ENCODE measurements around the gene KCNG2. TPM values are rescaled to one million over a fixed set of nuclear protein-coding genes. Genes with fewer than 3 reads are reported as not detected.

Gene KCNG2
- total RNA-seq, 1 donor: under 0.01 TPM

GRCh38 chr18:79796016-79796415 lies 1.7 kb upstream of the KCNG2 start:
- no peak overlapping the region for H3K4me3 ChIP-seq (ENCODE audit: low read depth, low read length)
- no peak for TF ChIP-seq CTCF (IDR thresholded peaks at IDR 0.05; ENCODE audit: insufficient read depth, low read depth, low read length)
- DNase-seq (ENCODE audit: low read depth): no peak

- no peak for DNase-seq (ENCODE audit: low read depth)
- no peak overlapping the region for H3K4me3 ChIP-seq (ENCODE audit: low read depth, low read length)
- no peak for TF ChIP-seq CTCF (IDR thresholded peaks at IDR 0.05; ENCODE audit: insufficient read depth, low read depth, low read length)
Measured at GRCh38 chr18:79796531-79797405, 970 bp upstream of the KCNG2 start.

- no peak for DNase-seq (ENCODE audit: low read depth)
- H3K4me3 ChIP-seq (ENCODE audit: low read depth, low read length): peak overlapping the region; percentile 54
- TF ChIP-seq CTCF (IDR thresholded peaks at IDR 0.05; ENCODE audit: insufficient read depth, low read depth, low read length): no peak
Measured at GRCh38 chr18:79798346-79798998, 734 bp downstream of the KCNG2 start.

- peak; percentile 38 for DNase-seq (ENCODE audit: low read depth)
- no peak for TF ChIP-seq CTCF (IDR thresholded peaks at IDR 0.05; ENCODE audit: insufficient read depth, low read depth, low read length)
- H3K4me3 ChIP-seq (ENCODE audit: low read depth, low read length): peak overlapping the region; percentile 54
Measured at GRCh38 chr18:79798999-79799370, 1.2 kb downstream of the KCNG2 start.

- H3K4me3 ChIP-seq (ENCODE audit: low read depth, low read length): no peak overlapping the region
- TF ChIP-seq CTCF (IDR thresholded peaks at IDR 0.05; ENCODE audit: insufficient read depth, low read depth, low read length): no peak
- DNase-seq (ENCODE audit: low read depth): no peak
Measured at GRCh38 chr18:79799619-79800370, 2.1 kb downstream of the KCNG2 start.

GRCh38 chr18:79800371-79801180 lies 2.8 kb downstream of the KCNG2 start:
- H3K4me3 ChIP-seq (ENCODE audit: low read depth, low read length): no peak overlapping the region
- TF ChIP-seq CTCF (IDR thresholded peaks at IDR 0.05; ENCODE audit: insufficient read depth, low read depth, low read length): no peak
- no peak for DNase-seq (ENCODE audit: low read depth)

All from fibroblast of villous mesenchyme (primary cell).